Measurements from ENCODE around the gene UGT1A6.

- TF ChIP-seq CTCF (IDR thresholded peaks at IDR 0.05; ENCODE audit: low read length) (no peak), EZH2 (IDR thresholded peaks at IDR 0.05; ENCODE audit: borderline replicate concordance, low read length) (no peak)
These were observed 82.7 kb downstream of the UGT1A6 start for GRCh38 chr2:233775414-233775813.
